B cell (primary cell): ENCODE data around the gene UBQLN4. TPM values are rescaled to one million over a fixed set of nuclear protein-coding genes. Genes with fewer than 3 reads are reported as not detected.
A peak's percentile ranks its signal among the peaks of the same experiment; 100 is the strongest.

Experiments used
- ATAC-seq: fragments of 200-7000 bp; cut with Tn5 transposase; one replicate; pipeline ENCODE4 v1.10.0; 2021; ENCODE audit warnings: low read depth, mild to moderate bottlenecking, moderate number of reproducible peaks, moderate library complexity
- CTCF ChIA-PET: fragments of 350-600 bp; sonication (Branson Sonifier 250); formaldehyde crosslinking; loops from one replicate; lab custom pipeline; 2021; ENCODE audit warnings: antibody characterized with exemption, inconsistent platforms; lab: Charles Lee
- POLR2A ChIA-PET: fragments of 350-600 bp; sonication (Branson Sonifier 250); formaldehyde crosslinking; loops from one replicate; lab custom pipeline; 2021; ENCODE audit warnings: antibody characterized with exemption; lab: Charles Lee
- DNase-seq: peaks from one replicate; pipeline ENCODE4 v3.0.0; 2013
- H2AFZ ChIP-seq: 2 replicates; pipeline ENCODE4 v1.6.1; 2012; ENCODE audit warnings: mild to moderate bottlenecking, low read depth, low read length; ENCODE audit not compliant: insufficient read depth, poor library complexity, severe bottlenecking
- H3K27ac ChIP-seq, 2 donors: 1 replicate in 1 of 2; 2 replicates in 1 of 2; pipeline ENCODE4 v1.5.1; 2012 to 2013; ENCODE audit warnings: low read length in 2 of 2, mild to moderate bottlenecking in 2 of 2, moderate library complexity in 1 of 2
- H3K27me3 ChIP-seq, 4 experiments: fragments of 200-600 bp in 1 of 4; sonication (generic) in 1 of 4; replicated peaks in 1 of 4; 1 replicate in 2 of 4; 2 replicates in 2 of 4; pipeline versions ENCODE4 v1.6.1 to v1.7.0; 2013 to 2016; ENCODE audit warnings: low read length in 3 of 4, mild to moderate bottlenecking in 2 of 4, mixed read lengths in 1 of 4, moderate library complexity in 1 of 4; ENCODE audit not compliant: insufficient read depth in 4 of 4, control insufficient read depth in 3 of 4; ENCODE audit errors: control extremely low read depth in 1 of 4
- H3K36me3 ChIP-seq, 2 experiments: replicated peaks in 1 of 2; 1 replicate in 1 of 2; 2 replicates in 1 of 2; pipeline versions ENCODE4 v1.6.1 to v1.7.1; 2013; ENCODE audit warnings: low read length in 1 of 2; ENCODE audit not compliant: insufficient read depth in 2 of 2, control insufficient read depth in 1 of 2; ENCODE audit errors: control extremely low read depth in 1 of 2, extremely low read depth in 1 of 2
- H3K4me1 ChIP-seq, 2 donors: fragments of 200-600 bp in 1 of 2; sonication (generic) in 1 of 2; 1 replicate in 1 of 2; 2 replicates in 1 of 2; pipeline versions ENCODE4 v1.5.1 to v1.6.1; 2013 to 2017; ENCODE audit warnings: low read length in 2 of 2; ENCODE audit not compliant: control insufficient read depth in 2 of 2, insufficient read depth in 2 of 2
- H3K4me2 ChIP-seq: replicated peaks from 2 replicates; pipeline ENCODE3; 2012; ENCODE audit warnings: mild to moderate bottlenecking, low read depth, low read length; ENCODE audit not compliant: poor library complexity, severe bottlenecking
- H3K4me3 ChIP-seq, 5 experiments: fragments of 200-600 bp in 1 of 5; sonication (generic) in 1 of 5; 1 replicate in 3 of 5; 2 replicates in 2 of 5; pipeline versions ENCODE4 v1.5.1 to v1.7.0; 2011 to 2016; ENCODE audit warnings: low read length in 4 of 5, mild to moderate bottlenecking in 4 of 5, low read depth in 2 of 5, control low read depth in 1 of 5, moderate library complexity in 1 of 5; ENCODE audit not compliant: insufficient read depth in 1 of 5; ENCODE audit errors: control extremely low read depth in 1 of 5, extremely low read depth in 1 of 5
- H3K79me2 ChIP-seq: fragments of 200-600 bp; sonication (generic); one replicate; pipeline ENCODE4 v1.6.0; 2016; ENCODE audit warnings: low read length; ENCODE audit not compliant: control insufficient read depth, insufficient read depth
- H3K9ac ChIP-seq: fragments of 200-600 bp; sonication (generic); 2 replicates; pipeline ENCODE4 v1.6.1; 2017; ENCODE audit warnings: mild to moderate bottlenecking, low read length, moderate library complexity
- H3K9me3 ChIP-seq, 3 donors: one replicate each; pipeline versions ENCODE4 v1.6.1 to v1.7.1; 2013; ENCODE audit warnings: low read length in 2 of 3; ENCODE audit not compliant: control insufficient read depth in 2 of 3, insufficient read depth in 1 of 3; ENCODE audit errors: control extremely low read depth in 1 of 3
- H4K20me1 ChIP-seq: 2 replicates; pipeline ENCODE4 v1.6.0; 2012; ENCODE audit warnings: mild to moderate bottlenecking, low read length; ENCODE audit not compliant: insufficient read depth, control insufficient read depth, poor library complexity, severe bottlenecking
- H3K27ac Mint-ChIP-seq: one replicate; pipeline ENCODE4 v1.8.0; 2021; ENCODE audit warnings: mixed read lengths
- H3K27me3 Mint-ChIP-seq: one replicate; pipeline ENCODE4 v1.8.0; 2021; ENCODE audit warnings: mixed read lengths
- H3K4me1 Mint-ChIP-seq: one replicate; pipeline ENCODE4 v1.8.0; 2021; ENCODE audit warnings: mixed read lengths
- H3K4me3 Mint-ChIP-seq: one replicate; pipeline ENCODE4 v1.8.0; 2021; ENCODE audit warnings: mixed read lengths
- H3K9me3 Mint-ChIP-seq: one replicate; pipeline ENCODE4 v1.8.0; 2022; ENCODE audit warnings: mixed read lengths; ENCODE audit not compliant: insufficient read depth
- EZH2 ChIP-seq: IDR thresholded peaks from 2 replicates; pipeline ENCODE4 v1.6.1; 2012; ENCODE audit warnings: borderline replicate concordance, low read depth, mild to moderate bottlenecking, moderate library complexity, low read length; ENCODE audit not compliant: insufficient read depth, poor library complexity, severe bottlenecking
- WGBS: methylation state at CpG from one replicate; pipeline ENCODE4 v1.1.5; 2013; ENCODE audit warnings: missing lambda C conversion rate; ENCODE audit not compliant: insufficient coverage; 5-methylcytosine and 5-hydroxymethylcytosine counted together
- intact Hi-C: fragments of 100-400 bp; cut with micrococcal nuclease; formaldehyde crosslinking; loops from one replicate; pipeline ENCODE4 v1.10.0; 2022
- polyA plus RNA-seq: library from polyadenylated mRNA; depleted of rRNA; stranded (reverse); fragments of >200 nt; gene quantifications from 2 replicates; pipeline ENCODE4 v1.2.3, GENCODE V29; 2012
- total RNA-seq, 2 donors: library from RNA; stranded (reverse); fragments of 120-200 nt in 1 of 2; gene quantifications; 1 replicate in 1 of 2; 2 replicates in 1 of 2; pipeline versions ENCODE4 v1.2.3 to v1.2.4, GENCODE V29; 2013 to 2022
- TF ChIP-seq, protein P1 (sequence below): fragments of 200-600 bp; IDR thresholded peaks from one replicate; pipeline ENCODE4 v1.8.0; 2022; ENCODE audit warnings: antibody characterized with exemption, mild to moderate bottlenecking

The UBQLN4 gene
- total and polyA plus RNA-seq, 2 donors (not counting 1 experiment from before 2014, with no cell fraction given): 20.9 to 39.0 TPM

DNA sequence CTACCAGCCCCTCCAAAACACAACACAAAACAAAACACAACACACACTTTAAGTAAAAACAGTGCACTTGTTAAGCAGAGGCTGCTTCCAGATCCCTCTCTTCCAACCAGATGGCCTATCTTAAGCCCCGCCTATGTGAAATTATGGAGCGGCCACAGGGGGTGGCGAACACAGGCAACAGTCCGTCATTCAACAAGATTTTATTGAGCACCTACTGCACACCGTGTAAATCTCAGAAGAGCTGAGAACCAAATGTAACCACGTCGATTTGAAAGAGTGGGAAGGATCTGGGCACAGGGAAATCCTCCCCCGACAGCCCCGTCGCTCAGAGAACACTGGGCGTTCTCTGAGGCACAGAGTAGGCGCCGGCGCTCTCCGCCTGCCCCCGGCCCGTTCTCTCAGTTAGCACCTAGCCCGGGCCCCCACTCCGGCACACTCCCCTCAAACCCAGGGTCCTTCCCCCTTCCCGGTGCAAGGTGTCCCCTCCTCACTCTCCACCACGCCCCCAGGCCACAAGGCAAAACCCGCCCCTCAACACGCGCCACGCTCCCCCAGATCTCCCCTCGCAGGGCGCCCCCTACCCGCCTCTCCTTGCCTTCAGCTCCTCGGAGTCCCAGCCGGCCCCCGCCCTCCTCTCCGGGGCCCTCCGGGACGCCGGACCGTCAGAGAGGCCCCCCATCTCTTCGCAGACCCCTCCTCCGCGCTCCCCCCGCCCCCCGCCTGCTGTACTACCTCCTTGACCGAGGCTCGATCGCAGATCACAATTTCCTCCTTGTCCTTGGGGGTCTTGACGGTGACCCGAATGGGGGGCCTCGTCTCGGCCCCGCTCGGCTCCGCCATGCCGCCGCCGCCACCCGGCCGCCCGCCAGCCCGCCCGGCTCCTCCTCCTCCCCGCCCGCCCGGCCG lies 483 bp downstream of the UBQLN4 start:
- WGBS: under 1% methylated on average over 32 of the region's 63 CpGs
- POLR2A ChIA-PET: interaction anchor here (0.6 kb wide), 3 partner anchors 28 to 119 kb away, joined by 3 to 4 read pairs (median 4); partner anchors contain the start of gene KHDC4

More for the DNA sequence above, 483 bp downstream of the UBQLN4 start:
- H4K20me1 ChIP-seq: no peaks in the 10 kb centered on the region
- H3K36me3 ChIP-seq: peaks cover 5 to 6% of the 10 kb centered on the region in 2 experiments
- H3K4me3 ChIP-seq: peak overlapping the region; percentile 31 to 74 (median 72)
- intact Hi-C loops: loop anchor here (1.0 to 5.0 kb wide), 2 partner anchors 142 to 781 kb away; partner anchors contain the start of genes CLK2 and RIT1
- peak overlapping the region; percentile 91 for H3K4me2 ChIP-seq
- TF ChIP-seq, protein P1, sequence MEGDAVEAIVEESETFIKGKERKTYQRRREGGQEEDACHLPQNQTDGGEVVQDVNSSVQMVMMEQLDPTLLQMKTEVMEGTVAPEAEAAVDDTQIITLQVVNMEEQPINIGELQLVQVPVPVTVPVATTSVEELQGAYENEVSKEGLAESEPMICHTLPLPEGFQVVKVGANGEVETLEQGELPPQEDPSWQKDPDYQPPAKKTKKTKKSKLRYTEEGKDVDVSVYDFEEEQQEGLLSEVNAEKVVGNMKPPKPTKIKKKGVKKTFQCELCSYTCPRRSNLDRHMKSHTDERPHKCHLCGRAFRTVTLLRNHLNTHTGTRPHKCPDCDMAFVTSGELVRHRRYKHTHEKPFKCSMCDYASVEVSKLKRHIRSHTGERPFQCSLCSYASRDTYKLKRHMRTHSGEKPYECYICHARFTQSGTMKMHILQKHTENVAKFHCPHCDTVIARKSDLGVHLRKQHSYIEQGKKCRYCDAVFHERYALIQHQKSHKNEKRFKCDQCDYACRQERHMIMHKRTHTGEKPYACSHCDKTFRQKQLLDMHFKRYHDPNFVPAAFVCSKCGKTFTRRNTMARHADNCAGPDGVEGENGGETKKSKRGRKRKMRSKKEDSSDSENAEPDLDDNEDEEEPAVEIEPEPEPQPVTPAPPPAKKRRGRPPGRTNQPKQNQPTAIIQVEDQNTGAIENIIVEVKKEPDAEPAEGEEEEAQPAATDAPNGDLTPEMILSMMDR: peak; percentile 29
- no peak for TF ChIP-seq EZH2
- no peaks in the 10 kb centered on the region for H3K9me3 ChIP-seq
- peak overlapping the region; percentile 24 to 69 for H3K27ac ChIP-seq
- H3K27me3 Mint-ChIP-seq: no peaks in the 10 kb centered on the region
- H3K9me3 Mint-ChIP-seq: no peaks in the 10 kb centered on the region
- peak overlapping the region; percentile 92 for H3K4me3 Mint-ChIP-seq
- H3K9ac ChIP-seq: peak overlapping the region; percentile 79
- peak overlapping the region; percentile 84 for H2AFZ ChIP-seq
- peak overlapping the region; percentile 89 for H3K27ac Mint-ChIP-seq
- DNase-seq: peak; percentile 79
- peaks cover 8 to 24% of the 10 kb centered on the region in 2 donors for H3K4me1 ChIP-seq
- H3K4me1 Mint-ChIP-seq: peaks cover 32% of the 10 kb centered on the region
- peaks cover 12% of the 10 kb centered on the region for H3K79me2 ChIP-seq
- peak; percentile 41 for ATAC-seq
- H3K27me3 ChIP-seq: no peaks in the 10 kb centered on the region
- CTCF ChIA-PET: interaction anchor here (0.6 to 1.3 kb wide), 5 partner anchors 32 to 230 kb away, joined by 3 to 5 read pairs (median 4); partner anchors contain the start of genes SMG5 and SSR2
